GM13977 (cell line): ENCODE data around the gene DENND11.

ENCODE experiments used
- DNase-seq: peaks from one replicate; pipeline ENCODE4 v3.0.0; 2012; ENCODE audit warnings: low spot score
- in situ Hi-C: fragments of 300-500 bp; cut with MboI; formaldehyde crosslinking; loops from one replicate; pipeline ENCODE4 v1.12.0; 2022; ENCODE audit warnings: low sequenced_read_pairs, low pct_unique_long_range_greater_than_20kb, mixed read lengths, inconsistent platforms; ENCODE audit not compliant: unreplicated experiment
- TF ChIP-seq, protein P1 (sequence below): IDR thresholded peaks from 2 replicates; pipeline ENCODE4 v1.5.1; 2012; ENCODE audit warnings: mild to moderate bottlenecking, control low read depth; ENCODE audit not compliant: insufficient read depth; ENCODE audit errors: extremely low read depth, missing control alignments

DENND11 gene

DNA sequence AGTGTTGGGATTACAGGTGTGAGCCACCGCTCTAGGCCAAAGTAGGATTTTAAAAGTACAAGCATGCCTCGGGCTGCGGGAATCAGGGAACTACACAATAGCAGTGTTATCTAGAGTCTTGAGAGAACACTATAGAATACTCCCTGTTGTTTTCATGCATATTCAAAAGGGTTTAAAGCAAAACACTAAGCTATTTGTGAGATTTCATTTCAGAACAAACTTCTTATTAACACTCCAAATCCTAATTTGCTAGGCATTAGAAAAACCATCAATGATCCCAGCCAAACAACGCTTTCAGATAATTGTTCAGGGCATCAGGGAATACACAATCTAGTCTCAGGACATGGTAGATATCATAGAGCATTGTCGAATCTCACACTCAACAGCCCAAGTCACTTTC, 13.9 kb downstream of the DENND11 start:
- TF ChIP-seq, protein P1, sequence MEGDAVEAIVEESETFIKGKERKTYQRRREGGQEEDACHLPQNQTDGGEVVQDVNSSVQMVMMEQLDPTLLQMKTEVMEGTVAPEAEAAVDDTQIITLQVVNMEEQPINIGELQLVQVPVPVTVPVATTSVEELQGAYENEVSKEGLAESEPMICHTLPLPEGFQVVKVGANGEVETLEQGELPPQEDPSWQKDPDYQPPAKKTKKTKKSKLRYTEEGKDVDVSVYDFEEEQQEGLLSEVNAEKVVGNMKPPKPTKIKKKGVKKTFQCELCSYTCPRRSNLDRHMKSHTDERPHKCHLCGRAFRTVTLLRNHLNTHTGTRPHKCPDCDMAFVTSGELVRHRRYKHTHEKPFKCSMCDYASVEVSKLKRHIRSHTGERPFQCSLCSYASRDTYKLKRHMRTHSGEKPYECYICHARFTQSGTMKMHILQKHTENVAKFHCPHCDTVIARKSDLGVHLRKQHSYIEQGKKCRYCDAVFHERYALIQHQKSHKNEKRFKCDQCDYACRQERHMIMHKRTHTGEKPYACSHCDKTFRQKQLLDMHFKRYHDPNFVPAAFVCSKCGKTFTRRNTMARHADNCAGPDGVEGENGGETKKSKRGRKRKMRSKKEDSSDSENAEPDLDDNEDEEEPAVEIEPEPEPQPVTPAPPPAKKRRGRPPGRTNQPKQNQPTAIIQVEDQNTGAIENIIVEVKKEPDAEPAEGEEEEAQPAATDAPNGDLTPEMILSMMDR = no peak
- in situ Hi-C loops = no loop called here
- no peak for DNase-seq

DNA sequence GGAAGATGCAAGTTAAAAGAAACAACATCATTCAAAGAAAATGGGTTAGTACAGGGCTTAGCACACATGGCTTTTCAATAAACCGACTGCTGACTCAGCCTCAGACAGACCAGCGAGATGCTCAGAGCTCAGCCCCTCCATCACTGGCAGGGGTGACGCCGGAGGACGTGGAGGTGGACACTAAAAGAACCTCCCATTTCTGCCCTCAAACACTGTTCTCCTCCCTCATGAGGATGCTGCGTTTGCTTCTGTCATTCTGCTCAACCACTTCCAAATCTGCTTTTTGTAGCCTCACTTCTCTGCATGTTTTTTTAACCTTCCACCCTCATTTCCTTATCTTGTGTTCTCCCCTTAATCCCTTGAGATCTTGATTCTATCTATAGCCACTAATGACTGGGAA, 15.3 kb downstream of the DENND11 start:
- in situ Hi-C loops = no loop called here
- DNase-seq = no peak
- TF ChIP-seq, protein P1 = no peak

DNA sequence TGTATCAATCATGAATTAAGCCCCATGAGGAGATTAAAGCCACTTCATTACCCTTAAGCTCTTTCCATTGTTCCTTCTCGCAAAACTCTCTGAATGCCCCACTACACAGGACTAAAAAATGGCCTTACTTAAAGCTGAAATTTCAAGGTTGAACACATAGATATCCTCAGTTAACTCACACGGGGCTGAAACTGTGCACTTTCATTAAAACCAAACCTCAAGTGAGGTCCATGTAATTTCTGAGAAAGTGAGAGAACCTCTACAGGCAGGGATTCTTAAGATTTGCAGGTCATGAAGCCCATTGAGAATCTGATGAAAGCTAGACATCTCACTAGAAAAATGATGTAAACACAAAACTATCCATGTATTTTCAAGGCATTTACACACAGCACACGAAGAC, 15.9 kb downstream of the DENND11 start:
- TF ChIP-seq, protein P1 = no peak
- no peak for DNase-seq
- in situ Hi-C loops = no loop called here

DNA sequence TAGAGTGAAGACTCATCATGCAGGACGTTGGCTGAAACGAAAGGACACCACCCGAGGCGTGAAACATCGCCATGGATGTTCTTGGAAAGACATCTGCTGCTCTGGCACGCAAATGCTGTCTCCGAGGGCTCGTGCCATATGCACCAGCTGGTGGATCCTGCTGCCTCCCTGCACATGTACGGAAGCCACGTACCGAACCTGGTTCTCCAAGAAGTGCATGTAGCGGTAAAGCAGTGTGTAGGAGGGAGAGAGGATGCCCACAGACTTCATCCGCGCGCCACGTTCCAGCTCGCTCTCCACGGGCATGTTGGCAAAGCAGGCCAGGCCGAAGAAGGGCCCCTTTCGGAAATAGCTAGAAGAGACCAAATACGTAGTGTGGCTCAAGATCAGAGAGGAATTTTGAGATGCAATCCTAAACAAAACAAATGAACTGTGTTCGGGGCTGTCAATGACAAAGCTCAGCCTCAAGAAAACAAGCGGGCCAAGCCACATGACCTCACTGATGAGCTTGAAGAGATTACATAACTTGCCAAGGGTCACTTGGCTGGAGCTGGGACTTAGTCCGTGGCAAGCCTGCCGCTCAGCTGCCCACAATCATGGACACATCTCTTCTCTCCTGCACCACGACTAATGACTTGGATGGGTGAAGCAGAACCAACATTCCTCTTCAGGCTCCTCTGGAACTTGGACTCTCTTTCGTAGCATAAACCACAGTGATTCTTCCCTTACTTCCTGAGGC, 16.5 kb downstream of the DENND11 start:
- no peak for DNase-seq
- TF ChIP-seq, protein P1 = no peak
- in situ Hi-C loops = no loop called here

DNA sequence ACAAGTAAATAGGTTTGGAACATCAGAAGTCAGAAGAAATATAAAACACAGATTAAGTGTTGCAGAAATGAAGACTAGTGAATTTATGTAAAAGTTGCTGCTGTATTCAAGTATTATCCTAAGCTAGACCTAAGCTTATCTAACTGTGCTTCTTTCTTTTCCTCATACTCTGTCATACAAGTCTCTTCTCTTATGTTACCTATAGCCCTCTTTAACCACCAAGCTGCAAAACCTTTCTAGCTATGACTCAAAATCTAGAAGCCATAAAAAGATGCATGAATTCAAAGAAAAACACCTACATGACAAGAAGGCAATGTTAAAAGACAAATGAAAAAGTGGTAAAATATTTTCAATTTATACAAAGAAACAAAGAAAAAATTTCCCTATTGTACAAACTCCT, 23.0 kb downstream of the DENND11 start:
- peak; percentile 50 for DNase-seq
- TF ChIP-seq, protein P1 = no peak
- in situ Hi-C loops = no loop called here

DNA sequence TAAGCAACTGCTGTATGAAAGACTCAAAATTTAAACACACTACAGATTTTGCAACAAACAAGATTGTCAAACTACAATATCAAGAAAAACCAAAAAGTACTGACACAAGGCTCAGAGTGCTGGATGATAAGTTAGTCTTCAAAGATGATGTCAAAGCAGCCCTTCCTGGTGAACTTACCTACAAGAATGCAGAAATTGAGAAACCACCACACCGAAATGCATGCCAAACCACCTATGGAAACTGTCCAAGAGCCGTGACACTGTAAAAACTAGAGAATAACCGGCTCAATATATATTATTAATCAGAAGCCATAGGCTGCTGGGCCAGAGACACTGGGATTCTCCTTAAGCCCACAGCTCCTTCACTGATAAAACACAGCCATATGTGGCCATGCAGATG, 25.3 kb downstream of the DENND11 start:
- in situ Hi-C loops = no loop called here
- DNase-seq = no peak
- TF ChIP-seq, protein P1 = no peak
